GM12865 (cell line): Measurements from ENCODE around the gene FLRT2.

ENCODE experiments used
- DNase-seq: peaks from one replicate; pipeline ENCODE4 v3.0.0; 2010; ENCODE audit warnings: low read depth
- H3K4me3 ChIP-seq: 2 replicates; pipeline ENCODE4 v1.5.1; 2011; ENCODE audit warnings: mild to moderate bottlenecking, low read depth, low read length, control low read depth
- TF ChIP-seq, protein P1 (sequence below): IDR thresholded peaks from 2 replicates; pipeline ENCODE4 v1.5.1; 2011; ENCODE audit warnings: low read length, control low read depth, low read depth, inconsistent platforms; ENCODE audit not compliant: insufficient read depth; ENCODE audit errors: missing control alignments

FLRT2 gene, protein sequence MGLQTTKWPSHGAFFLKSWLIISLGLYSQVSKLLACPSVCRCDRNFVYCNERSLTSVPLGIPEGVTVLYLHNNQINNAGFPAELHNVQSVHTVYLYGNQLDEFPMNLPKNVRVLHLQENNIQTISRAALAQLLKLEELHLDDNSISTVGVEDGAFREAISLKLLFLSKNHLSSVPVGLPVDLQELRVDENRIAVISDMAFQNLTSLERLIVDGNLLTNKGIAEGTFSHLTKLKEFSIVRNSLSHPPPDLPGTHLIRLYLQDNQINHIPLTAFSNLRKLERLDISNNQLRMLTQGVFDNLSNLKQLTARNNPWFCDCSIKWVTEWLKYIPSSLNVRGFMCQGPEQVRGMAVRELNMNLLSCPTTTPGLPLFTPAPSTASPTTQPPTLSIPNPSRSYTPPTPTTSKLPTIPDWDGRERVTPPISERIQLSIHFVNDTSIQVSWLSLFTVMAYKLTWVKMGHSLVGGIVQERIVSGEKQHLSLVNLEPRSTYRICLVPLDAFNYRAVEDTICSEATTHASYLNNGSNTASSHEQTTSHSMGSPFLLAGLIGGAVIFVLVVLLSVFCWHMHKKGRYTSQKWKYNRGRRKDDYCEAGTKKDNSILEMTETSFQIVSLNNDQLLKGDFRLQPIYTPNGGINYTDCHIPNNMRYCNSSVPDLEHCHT

DNA sequence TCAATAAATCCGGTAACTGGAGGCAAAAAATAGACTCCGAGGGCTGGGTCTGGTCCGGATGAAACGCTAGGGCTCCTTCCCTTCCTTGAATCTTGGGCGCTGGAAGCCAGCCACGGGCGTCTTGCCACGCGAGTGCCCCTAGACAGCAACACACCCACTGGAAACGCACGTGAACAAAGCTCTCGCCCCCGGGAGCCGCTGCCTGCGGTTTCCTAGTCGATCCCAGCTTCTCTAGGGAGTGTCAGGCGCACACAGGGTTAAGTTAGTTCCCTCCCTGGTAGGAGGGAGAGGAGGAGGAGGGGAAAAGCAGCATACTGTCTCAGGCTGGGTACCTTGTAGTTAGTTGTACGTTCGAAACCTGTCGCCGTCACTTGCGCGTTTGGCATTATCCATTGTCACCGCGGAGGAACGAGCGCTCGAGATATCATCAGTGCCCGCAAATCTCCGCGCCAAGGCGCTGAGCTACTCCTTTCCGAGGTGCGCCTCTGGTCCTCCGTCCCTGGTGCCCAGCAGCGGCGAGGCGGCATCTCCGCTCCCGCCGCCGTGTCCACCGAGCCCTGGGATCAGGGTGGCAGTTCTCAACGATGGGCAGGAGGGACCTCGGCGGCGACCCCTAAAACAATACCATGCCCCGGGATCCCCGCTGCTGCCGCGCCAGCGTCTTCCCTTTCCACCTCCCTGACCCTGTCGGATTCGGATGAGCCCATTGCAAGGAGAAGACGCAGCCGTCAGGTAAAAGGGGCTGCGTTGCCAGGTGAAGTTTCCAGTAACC is at the start of gene FLRT2:
Gene FLRT2, plus strand, starts transcription at position 342 of the 772 bp plus-strand sequence. CDS start 91,371 bp downstream, outside the sequence.
- TF ChIP-seq, protein P1, sequence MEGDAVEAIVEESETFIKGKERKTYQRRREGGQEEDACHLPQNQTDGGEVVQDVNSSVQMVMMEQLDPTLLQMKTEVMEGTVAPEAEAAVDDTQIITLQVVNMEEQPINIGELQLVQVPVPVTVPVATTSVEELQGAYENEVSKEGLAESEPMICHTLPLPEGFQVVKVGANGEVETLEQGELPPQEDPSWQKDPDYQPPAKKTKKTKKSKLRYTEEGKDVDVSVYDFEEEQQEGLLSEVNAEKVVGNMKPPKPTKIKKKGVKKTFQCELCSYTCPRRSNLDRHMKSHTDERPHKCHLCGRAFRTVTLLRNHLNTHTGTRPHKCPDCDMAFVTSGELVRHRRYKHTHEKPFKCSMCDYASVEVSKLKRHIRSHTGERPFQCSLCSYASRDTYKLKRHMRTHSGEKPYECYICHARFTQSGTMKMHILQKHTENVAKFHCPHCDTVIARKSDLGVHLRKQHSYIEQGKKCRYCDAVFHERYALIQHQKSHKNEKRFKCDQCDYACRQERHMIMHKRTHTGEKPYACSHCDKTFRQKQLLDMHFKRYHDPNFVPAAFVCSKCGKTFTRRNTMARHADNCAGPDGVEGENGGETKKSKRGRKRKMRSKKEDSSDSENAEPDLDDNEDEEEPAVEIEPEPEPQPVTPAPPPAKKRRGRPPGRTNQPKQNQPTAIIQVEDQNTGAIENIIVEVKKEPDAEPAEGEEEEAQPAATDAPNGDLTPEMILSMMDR = no peak
- no peak for DNase-seq
- H3K4me3 ChIP-seq = no peak within 1 kb of the TSS

DNA sequence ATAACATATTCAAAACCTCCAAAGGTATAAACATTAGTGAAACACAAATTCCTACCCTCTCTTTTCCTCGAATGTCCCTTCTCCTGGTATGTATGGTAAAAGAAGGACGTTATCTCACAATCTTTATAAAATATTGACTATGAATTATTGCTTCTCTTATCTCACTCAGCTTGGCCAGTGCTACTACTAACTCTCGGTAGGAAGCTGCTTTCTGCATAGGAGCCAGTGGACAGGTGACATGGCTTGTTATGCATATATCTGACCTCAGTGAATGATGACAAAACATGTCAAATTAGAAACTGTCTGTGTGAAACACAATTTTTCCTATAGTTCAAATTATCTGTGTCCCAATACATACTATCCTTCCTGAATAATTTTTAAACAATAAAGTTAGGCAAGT is 48.5 kb upstream of the FLRT2 start:
- TF ChIP-seq, protein P1 = no peak
- no peak for DNase-seq
- H3K4me3 ChIP-seq = no peak overlapping the region

DNA sequence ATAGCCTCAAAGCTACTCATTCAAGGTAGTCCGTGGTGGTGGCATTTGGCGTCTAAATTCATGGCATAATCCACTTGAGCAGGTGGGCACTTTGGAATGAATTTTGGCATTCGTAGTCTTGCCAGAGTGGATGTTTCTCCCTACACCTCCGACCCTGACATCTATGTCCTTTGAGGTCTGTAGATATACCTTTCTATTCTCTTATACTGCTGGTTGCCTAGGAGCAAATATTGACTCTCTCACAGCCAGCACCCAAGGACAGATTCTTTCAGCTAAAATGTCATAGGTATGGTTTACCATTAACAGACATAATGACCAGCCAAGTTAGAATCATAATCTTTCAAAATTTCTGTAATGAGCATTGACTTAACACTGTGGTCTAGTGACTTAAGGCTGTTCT is 47.4 kb upstream of the FLRT2 start:
- TF ChIP-seq, protein P1 = no peak
- H3K4me3 ChIP-seq = no peak overlapping the region
- no peak for DNase-seq

GRCh38 chr14:85483037-85483436 is 46.9 kb upstream of the FLRT2 start:
- no peak for DNase-seq
- H3K4me3 ChIP-seq = no peak overlapping the region
- TF ChIP-seq, protein P1 = no peak

- TF ChIP-seq, protein P1 = no peak
- no peak for DNase-seq
- no peak overlapping the region for H3K4me3 ChIP-seq
Measured at GRCh38 chr14:85483652-85484051, 46.3 kb upstream of the FLRT2 start.

GRCh38 chr14:85487215-85487614 is 42.7 kb upstream of the FLRT2 start:
- H3K4me3 ChIP-seq = no peak overlapping the region
- TF ChIP-seq, protein P1 = no peak
- DNase-seq = no peak
